IPS-18c (cell line): ENCODE data around the gene NBPF6.
"Not testable (repeated sequence)": the region's sequence is repeated elsewhere in the genome, so short reads cannot be mapped to it uniquely, and the experiment has no call there.

ENCODE experiments used
- H3K4me3 ChIP-seq: 2 replicates; pipeline ENCODE4 v1.7.0; 2013; ENCODE audit warnings: low read depth, mild to moderate bottlenecking, low read length, moderate library complexity; ENCODE audit not compliant: insufficient read depth
- H3K9me3 ChIP-seq: one replicate; pipeline ENCODE4 v1.6.1; 2013; ENCODE audit warnings: mild to moderate bottlenecking, low read length, moderate library complexity; ENCODE audit not compliant: control insufficient read depth, insufficient read depth

The NBPF6 gene

GRCh38 chr1:108485990-108486389 lies 35.8 kb downstream of the NBPF6 start:
- H3K4me3 ChIP-seq, H3K9me3 ChIP-seq: not testable (repeated sequence)

- not testable (repeated sequence) for H3K9me3 ChIP-seq
Observed at GRCh38 chr1:108486707-108487106, 36.6 kb downstream of the NBPF6 start.

GRCh38 chr1:108495008-108495407 lies 44.9 kb downstream of the NBPF6 start:
- not testable (repeated sequence) for H3K9me3 ChIP-seq, H3K4me3 ChIP-seq

More at GRCh38 chr1:108486707-108487106, 36.6 kb downstream of the NBPF6 start:
- H3K4me3 ChIP-seq, result not testable (repeated sequence)

- H3K4me3 ChIP-seq, H3K9me3 ChIP-seq: not testable (repeated sequence)
Observed at GRCh38 chr1:108496856-108497255, 46.7 kb downstream of the NBPF6 start.

- H3K4me3 ChIP-seq, result no peak overlapping the region; the same call in 1 of the 2 replicates
- H3K9me3 ChIP-seq, result no peaks in the 10 kb centered on the region
Observed at GRCh38 chr1:108502138-108502537, 52.0 kb downstream of the NBPF6 start.

GRCh38 chr1:108502624-108503023 lies 52.5 kb downstream of the NBPF6 start:
- Histone ChIP-seq H3K4me3 (no peak overlapping the region), H3K9me3 (no peaks in the 10 kb centered on the region)

GRCh38 chr1:108503062-108503733 lies 53.1 kb downstream of the NBPF6 start:
- no peaks in the 10 kb centered on the region for H3K9me3 ChIP-seq
- no peak overlapping the region for H3K4me3 ChIP-seq

GRCh38 chr1:108504447-108504846 lies 54.3 kb downstream of the NBPF6 start:
- Histone ChIP-seq H3K4me3 (no peak overlapping the region), H3K9me3 (no peaks in the 10 kb centered on the region)

GRCh38 chr1:108505763-108506070 lies 55.6 kb downstream of the NBPF6 start:
- Histone ChIP-seq H3K4me3 (no peak overlapping the region), H3K9me3 (no peaks in the 10 kb centered on the region)

- no peaks in the 10 kb centered on the region for H3K9me3 ChIP-seq
- no peak overlapping the region for H3K4me3 ChIP-seq
Observed at GRCh38 chr1:108511764-108512163, 61.6 kb downstream of the NBPF6 start.

- Histone ChIP-seq H3K4me3 (no peak overlapping the region), H3K9me3 (no peaks in the 10 kb centered on the region)
Observed at GRCh38 chr1:108512239-108513043, 62.3 kb downstream of the NBPF6 start.

GRCh38 chr1:108513044-108513415 lies 62.9 kb downstream of the NBPF6 start:
- H3K4me3 ChIP-seq, result no peak overlapping the region
- no peaks in the 10 kb centered on the region for H3K9me3 ChIP-seq

GRCh38 chr1:108513914-108514313 lies 63.8 kb downstream of the NBPF6 start:
- H3K4me3 ChIP-seq, H3K9me3 ChIP-seq: not testable (repeated sequence)

- H3K4me3 ChIP-seq, H3K9me3 ChIP-seq: not testable (repeated sequence)
Observed at GRCh38 chr1:108517301-108517897, 67.3 kb downstream of the NBPF6 start.
